HG03520 (cell line): ENCODE results near the gene PRPF19.

ENCODE experiments used
- ATAC-seq: cut with Tn5 transposase; IDR thresholded peaks from one replicate; pipeline ENCODE4 v1.9.1; 2021; ENCODE audit warnings: mild to moderate bottlenecking, moderate library complexity; ENCODE audit not compliant: unreplicated experiment

PRPF19 gene

DNA sequence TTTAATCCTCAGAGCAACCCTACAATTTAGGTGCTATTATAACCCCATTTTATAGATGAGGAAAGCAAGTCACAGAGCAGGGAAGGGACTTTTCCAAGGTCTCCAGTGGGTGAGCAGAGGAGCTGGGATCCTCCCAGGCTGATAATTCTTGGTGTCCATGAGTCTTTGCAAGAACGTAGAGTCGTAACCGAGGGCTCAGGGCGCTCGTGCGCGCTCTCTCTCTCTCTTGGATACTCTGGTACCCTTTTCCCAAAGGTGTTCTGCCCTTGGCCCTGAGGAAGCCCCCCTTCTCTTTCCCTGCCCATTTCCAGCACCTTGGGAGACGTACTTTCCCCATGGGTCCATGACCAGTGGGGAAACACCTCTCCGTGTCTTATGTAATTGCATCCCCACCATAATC, 44.2 kb downstream of the PRPF19 start:
- ATAC-seq = no peak

DNA sequence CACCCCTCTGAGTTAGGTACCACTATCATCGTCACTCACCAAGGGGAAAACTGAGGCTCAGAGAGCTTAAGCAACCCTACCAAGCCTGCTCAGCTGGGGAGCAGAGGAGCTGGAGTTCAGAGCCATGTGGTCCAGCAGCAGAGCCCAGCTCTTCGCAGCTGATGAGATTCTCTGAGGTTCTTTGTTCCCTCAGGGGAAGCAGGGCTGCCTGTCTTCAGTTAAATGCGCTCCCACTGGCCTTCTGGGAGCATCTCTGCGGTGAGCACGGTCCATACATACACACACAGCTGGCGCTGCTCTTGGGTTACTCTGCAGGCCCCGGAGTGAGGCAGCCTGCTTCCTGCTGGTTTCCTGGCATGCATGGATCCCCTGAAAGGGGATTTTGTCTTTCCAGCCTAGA, 45.4 kb downstream of the PRPF19 start:
- ATAC-seq = no peak

DNA sequence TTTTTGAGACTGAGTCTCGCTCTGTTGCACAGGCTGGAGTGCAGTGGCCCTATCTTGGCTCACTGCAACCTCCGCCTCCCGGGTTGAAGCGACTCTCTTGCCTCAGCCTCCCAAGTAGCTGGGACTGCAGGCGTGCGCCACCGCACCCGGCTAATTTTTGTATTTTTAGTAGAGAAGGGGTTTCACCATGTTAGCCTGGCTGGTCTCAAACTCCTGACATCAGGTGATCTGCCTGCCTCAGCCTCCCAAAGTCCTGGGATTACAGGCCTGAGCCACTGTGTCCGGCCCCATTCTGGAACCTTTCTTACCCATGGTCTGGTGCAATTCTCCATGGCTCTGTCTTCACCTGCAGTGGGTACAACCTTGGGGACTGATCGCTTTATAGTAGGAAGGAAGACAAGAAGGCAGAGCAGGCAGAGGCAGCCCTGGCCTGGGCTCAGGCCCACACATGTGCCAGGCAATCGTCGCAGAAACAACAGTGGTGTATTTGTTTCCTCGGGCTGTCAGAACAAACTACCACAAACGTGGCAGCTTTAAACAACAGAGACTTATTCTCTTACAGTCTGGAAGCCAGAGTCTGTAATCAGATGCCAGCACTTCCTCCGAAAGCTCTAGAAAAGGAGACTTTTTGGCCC, 46.7 kb downstream of the PRPF19 start:
- no peak for ATAC-seq

DNA sequence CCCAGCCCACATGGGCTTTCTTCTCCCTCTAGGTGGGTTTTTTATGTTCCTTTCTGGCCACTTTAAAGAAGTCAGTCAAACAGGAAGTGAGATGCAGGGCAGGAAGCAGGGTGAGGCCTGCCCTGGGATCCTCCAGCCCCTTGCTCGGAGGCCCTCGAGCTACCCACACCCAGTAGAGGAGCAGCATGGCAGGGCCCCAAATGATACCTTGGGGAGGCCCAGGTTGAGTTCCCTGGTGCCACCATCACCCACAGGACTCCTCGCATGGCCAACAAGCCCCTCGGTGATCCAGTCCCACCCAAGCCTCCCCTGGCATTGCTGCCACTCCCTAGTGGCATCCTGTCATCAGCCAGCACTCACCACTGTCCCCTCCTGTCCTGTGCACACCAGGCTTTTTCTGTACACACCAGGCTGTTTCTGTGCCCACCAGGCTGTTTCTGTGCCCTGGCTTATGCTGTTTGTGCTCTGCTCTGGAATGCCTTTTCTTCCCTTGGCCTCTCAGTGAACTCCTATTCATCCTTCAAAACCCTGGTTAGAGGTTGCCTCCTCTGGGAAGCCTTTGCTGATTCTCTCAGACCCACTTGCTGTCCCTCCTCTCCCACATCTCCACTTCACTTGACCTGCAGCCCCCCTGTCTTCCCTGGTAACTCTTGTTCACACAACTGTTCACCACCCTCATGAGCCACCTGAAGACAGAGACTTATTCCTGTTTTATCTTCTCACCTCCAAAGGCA, 47.5 kb downstream of the PRPF19 start:
- no peak for ATAC-seq

DNA sequence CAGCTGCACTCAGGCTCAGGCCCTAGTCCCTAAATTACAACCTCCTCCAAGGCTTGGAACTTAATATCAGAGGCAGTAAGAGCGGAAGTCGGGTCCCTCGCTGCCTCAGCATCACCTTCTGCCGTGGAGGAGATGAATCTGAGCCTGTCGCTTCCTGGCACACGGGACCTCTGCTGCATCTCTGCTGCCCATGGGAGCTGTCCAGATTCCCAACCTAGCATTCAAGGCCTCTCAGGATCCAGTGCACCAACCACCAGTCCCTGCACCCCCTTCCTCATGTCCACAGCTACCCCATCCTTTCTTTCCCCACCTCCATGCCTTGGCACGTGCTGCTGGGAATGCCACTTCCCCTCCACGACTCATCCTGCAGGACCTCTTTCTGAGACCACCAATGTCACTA, 48.1 kb downstream of the PRPF19 start:
- no peak for ATAC-seq

DNA sequence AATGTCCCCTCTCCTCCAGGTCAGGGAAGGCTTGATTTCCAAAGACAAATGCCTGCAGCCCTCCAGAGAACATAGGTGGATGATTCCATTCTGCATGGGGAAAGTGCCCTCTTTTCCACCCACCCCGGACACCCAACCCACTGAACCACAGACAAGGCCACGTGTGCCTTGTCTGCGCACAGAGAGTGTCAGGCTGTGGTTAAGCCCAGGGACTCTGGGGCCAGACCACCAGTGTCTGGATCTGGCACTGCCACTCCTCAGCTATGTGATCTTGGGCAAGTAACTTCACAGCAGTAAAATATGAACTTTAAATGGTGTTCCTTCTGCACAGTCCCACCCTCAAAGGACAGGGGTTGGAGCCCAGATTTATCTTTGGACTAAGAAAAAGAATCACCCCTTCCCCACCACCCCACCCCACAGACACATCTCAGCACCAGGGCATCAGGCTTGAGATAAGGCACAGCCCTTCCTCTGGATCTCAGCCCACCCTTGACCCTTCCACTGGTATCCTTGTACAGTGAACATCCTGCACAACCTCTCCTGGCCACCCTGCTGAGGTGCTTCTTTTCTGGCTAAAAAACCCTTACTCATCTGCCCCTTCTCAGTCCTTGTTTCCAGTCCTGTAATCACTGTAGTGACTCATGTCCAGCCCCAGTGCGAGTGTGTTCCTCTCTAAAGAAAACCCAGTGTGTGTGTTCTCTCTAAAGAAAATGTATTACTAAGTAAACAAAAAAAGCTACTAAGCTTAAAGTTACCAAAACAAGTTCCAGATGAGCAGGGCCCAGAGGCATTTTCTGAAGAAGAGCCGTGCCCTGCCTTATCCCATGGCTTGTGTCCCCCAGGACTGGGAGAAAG, 48.8 kb downstream of the PRPF19 start:
- no peak for ATAC-seq

DNA sequence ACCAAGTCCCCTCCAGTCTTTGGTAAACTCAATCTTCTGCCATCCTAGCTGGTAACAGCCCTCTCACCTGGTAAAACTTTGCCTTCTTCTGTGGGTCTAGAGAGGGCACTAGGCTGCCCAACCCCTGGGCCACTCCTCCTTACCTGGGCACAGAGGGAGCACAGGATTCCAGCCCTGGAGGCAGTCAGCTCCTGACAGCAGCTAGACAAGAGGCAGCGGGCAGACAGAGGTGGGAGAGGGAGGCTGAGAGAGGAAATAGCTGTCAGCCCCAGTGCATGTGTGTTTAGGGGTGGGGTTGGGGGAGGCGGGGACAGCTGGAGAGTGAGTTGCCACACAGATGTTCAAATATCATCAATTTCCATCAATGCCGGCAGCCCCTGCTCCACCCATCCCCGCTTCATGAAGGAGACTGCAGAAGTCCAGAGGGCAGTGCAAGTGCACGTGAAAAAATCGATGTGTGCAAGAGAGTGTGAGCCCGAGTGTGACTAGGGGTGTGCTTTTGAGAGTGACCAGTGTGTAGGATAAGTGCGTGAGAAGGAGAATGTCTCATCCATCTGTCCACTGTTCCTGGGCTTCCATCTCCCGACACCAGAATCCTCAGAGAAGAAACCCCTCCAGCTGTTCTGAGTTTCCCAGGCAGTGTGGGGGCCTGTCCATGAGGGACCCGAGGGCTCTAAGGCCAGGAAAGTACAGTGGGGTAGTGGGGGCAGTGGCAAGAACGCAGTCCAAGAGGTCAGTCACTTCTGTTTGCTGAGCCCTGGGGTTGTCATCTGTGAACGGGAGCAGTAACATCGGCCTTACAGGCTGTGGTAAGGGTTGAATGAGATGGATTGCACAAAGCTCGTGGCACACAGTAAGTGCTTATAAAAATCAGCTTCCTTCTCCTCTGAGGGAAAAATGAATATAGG, 50.4 kb downstream of the PRPF19 start, which contains the start of gene PTGDR2:
Gene PTGDR2 (minus strand): TSS at position 225 of the 908 bp plus-strand sequence. CDS start 2,228 bp downstream, outside the sequence.
- ATAC-seq = no peak

DNA sequence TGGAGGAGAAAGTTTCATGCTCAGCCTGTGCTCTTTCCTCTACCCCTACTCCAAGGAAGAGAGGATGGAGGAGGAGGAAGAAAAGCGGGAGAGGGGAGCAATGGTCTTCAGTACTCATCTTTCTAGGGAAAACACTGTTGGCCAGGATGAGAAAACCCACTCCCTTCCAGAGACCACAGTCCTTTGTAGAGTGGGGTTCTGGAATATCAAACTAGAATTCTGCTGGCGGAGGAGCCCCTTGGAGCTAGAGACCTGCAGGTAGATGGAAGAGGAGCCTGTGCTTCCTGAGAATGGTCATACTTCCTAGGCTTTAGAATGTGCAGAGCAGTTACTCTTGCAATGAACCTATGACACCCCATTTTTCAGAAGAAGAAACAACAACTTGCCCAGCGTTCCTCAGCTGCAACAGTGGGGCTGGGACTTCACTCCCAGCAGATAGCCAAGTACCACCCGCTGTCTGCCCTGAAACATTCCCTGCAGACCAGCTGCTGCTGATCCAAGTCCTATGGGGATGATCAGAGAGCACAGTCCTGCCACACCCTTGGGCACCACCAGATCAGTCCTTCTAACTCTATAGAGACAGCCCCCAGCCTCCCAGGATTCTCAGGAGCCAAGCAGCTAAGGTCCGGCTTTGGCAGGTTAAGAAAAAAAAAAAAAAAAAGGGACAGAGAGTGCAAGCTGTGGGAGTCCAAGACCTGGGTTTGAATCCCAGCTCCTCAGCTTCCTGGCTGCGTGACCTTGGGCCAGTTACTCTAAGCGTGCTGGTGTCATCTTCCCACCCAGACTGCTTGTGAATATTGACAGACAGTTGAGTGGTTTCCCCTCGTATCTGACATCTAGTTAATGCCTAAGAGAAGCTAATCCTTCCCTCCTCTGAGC, 51.3 kb downstream of the PRPF19 start:
- ATAC-seq = no peak

DNA sequence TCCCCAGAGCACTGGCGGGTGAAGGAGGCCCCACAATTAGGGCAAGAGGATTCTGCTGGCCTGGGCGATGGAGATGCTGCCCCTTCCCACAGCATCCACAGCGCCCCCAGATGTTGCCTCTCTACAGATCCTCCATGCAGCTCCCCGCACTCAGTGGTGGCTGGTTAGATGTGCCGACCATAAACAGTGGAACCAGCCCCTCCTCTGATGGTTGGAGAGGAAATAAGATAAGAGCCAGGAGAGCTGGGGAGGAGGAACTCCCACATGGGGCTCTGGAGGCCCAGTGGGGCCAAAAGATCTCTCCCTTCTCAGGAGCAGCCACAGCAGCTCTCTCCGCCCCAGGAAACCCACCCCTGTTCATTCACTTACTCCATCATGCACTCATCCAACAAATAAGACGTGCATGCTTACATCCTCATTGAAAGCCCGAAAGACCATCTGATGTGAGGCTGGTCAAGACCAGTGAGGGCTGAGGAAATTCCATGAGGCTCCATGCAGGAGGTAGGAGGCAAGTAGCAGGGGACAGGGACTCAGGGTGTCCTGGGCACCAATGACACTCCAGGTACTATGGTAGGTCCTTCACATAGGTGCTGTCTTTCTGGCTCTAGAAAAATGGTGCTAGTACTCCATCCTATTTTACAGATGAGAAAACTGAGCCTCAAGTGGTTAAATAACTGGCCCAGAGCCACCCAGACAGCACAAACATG, 52.1 kb downstream of the PRPF19 start:
- no peak for ATAC-seq

DNA sequence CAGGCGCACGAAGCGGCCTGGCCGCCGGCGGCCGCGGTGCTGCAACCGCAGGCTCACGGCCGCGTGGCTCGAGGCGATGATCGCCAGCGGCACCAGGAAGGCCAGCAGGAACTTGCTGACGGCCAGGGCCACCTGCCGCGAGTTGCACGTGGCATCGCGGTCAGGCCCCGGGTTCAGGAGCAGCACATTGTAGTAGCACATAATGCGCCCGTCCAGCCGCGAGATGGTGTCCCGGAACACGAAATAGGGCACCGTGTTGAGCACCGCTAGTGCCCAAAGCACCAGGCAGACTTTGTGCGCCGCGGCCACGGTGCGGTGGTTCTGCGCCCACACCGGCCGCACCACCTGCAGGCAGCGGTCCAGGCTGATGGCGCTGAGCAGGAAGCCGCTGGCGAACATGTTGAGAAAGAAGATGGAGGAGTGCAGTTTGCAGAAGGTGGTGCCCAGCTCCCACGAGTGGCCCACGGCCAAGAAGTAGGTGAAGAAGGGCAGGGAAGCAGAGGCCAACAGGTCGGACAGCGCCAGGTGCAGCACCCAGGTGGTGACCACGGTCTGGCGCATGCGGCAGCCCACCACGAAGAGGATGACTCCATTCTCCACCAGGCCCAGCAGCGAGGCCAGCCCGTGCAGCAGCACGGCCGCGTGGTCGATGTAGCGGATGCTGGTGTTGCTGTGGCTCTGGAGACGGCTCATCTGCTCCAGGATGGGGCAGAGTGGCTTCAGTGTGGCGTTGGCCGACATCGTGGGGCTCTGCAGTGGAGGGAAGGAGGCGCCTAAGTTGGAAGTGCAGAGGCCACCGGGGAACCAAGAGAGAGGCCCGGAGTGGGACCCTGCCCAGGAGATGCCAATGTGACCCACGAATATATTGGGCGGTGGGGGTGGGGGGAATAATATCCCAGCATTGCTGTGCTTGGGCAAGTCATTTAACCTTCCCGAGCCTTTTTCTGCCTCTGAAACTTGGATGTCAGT, 53.1 kb downstream of the PRPF19 start:
- ATAC-seq = no peak

DNA sequence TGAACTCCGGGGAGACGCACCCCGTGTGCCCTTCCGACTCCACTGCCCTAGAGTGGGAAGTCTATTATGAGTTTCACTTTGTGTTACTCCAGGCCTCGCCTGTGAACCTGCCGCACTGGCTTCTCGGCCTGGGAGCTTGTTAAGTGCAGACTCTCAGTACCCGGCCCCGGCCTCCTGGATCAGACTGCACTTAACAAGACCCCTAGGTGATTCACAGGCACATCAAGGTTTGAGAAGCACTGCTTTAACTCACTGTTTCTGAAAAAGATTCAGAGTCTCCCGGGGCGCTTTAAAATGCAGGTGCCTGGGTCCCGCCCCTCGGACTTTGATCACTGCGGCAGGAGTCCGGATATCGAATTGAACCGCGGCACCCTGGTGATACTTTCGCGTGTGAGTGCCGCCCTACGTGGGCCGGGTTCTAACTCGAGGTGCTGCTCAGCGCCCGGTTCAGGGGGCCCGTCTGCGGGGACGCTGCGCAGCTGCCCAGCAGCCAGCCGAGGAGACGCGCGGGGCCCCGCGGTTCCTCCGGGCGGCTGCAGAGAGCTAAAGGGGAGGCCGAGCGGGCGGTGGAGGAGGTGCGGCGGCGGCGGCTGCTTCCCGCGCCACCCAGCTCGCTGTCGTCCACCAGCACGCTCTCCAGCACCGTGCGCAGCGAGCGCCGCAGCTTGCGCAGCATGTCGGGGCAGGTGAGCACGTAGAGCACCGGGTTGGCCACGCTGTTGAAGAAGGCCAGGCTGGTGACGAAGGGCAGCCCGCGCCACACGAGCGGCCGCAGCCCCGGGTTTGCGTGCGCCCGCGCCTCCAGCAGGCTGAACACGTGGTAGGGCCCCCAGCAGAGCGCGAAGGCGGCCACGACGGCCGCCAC, 54.0 kb downstream of the PRPF19 start:
- ATAC-seq = no peak

DNA sequence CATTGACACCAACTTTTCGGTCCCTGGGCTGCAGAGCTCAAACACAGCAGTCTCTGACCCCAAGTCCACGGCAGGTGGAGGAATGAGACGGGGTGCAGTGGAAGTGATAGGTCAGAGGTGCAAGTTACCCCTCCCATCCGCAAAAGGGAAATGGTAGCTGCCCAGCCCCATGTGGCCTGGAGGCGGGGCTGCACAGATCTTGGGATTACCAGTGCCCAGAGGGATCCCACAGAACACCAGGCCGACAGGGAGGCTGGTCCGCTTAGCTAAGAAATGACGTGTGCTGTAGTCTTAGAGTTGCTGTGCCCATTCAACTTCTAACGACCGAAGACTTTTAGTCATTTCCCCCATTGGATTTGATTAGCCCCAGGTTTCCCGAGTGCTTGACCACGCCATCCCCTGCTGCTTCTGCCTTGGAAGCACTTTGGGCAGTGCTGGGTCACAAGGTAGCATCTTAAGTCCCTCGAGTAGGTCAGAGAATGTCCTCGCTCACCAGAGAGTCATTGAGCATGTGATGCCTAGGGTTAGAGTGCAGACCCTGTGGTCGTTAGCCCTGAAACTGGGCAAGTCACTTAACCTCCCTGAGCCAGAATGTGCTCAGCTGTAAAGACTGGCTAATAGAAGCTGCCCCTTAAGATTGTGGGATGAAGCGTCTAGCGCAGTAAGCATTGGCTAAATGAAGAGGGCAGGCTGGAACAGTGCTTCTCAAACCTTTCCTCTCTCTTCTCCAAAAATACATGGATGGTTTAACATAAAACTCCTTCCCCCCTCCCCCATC, 54.9 kb downstream of the PRPF19 start:
- no peak for ATAC-seq

DNA sequence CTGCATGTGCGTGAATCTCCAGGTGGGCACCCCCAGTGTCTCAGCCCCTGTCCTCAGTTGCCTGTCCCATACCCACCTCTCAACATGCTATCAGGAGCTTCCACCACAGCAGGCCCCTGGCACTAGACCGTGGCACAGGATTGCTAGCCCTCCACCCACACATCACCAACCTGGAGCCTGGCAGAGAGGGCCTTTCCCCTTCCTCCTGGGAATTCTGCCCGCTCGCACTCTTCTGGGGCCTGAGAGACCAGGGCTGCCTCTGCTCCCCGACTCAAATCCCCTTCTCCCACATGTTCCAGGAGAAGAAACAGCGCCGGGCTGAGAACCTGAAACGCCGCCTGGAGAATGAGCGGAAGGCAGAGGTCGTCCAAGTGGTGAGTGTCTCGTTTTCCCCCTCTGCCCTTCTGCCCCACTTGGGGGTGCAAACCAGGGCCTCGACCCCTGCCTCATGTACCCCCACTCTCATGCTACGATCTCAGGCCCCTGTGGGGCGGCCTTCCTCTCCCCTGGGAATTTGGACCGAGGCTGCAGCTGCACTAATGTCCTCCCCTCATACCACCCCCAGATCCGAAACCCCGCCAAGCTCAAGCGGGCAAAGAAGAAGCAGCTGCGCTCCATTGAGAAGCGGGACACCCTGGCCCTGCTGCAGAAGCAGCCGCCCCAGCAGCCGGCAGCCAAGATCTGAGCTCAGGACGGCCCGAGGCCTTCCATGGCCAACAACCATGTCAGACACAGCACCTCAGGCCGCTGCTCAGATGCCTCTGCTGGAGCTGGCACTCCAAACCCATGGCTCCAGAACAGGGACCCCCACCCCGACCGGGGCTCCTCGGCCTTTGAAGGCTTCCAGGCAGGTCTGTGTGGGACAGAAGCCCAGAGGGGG, 56.5 kb downstream of the PRPF19 start:
- ATAC-seq = no peak

DNA sequence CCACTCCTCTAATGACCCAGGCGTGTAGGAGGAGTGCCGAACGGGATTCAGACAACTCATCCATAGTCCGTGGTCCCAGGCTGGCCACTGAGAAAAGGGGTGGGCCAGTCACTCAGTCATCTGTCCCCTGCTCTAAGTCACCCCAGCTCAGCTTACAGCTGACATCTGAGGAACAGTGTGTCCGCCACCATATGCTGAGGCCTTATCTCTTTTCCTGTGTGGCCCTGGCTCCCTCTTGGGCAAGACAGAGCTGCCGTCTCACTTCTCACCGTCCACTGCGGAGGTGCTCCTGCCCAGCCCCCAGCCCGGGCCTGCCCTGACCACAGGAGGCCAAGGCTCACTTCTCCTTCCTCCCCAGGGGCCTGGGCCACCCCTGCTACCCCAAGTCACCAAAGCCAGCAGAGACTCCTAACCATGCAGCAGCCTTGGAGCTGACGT, 57.7 kb downstream of the PRPF19 start:
- no peak for ATAC-seq

DNA sequence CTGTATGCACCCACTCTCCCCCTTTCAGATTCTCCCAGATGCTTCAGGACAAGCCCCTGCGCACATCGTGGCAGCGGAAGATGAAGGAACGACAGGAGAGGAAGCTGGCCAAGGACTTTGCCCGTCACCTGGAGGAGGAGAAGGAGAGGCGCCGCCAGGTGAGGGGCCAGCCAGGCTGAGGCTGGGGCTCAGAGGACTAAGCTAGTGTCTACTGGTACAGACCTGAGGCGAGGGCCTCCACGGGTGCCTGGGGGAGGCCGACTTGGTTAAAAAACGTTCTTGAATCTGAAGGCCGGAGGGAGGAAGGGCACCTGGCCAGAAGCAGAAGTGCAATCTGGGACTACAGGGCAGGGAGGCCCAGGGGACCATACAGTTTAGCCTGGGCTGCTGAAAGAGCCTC, 58.5 kb downstream of the PRPF19 start:
- no peak for ATAC-seq
